A673 (cell line): ENCODE results near the gene SLC13A5. TPM values are rescaled to one million over a fixed set of nuclear protein-coding genes. Genes with fewer than 3 reads are reported as not detected.

Experiments used
- BruUV-seq: library from RNA; stranded (reverse); fragments of 400-500 nt; replicated peaks from 2 replicates; lab custom pipeline; 2021; lab: Mats Ljungman, UMichigan
- CTCF ChIA-PET: fragments of 300-600 bp; sonication (Branson Sonifier 250); formaldehyde crosslinking; loops from one replicate; lab custom pipeline; 2022; ENCODE audit warnings: antibody characterized with exemption; lab: Charles Lee
- POLR2A ChIA-PET: fragments of 300-600 bp; sonication (Branson Sonifier 250); formaldehyde crosslinking; loops from one replicate; lab custom pipeline; 2022; ENCODE audit warnings: antibody characterized with exemption; ENCODE audit not compliant: low non-redundant PET; lab: Charles Lee
- DNase-seq: peaks from one replicate; pipeline ENCODE4 v3.0.0-alpha.2; 2015; ENCODE audit warnings: low spot score
- H3K27ac ChIP-seq: fragments of 200-600 bp; sonication (generic); 2 replicates; pipeline ENCODE4 v1.5.1; 2016; ENCODE audit warnings: mixed run types, low read depth, mild to moderate bottlenecking, mixed read lengths, antibody characterized with exemption, low read length; ENCODE audit not compliant: poor library complexity, severe bottlenecking
- H3K27me3 ChIP-seq: fragments of 200-600 bp; sonication (generic); replicated peaks from 2 replicates; pipeline ENCODE4 v1.6.1; 2017; ENCODE audit warnings: mixed run types, low read depth, mild to moderate bottlenecking, mixed read lengths, antibody characterized with exemption, low read length; ENCODE audit not compliant: insufficient read depth, poor library complexity
- H3K36me3 ChIP-seq: fragments of 200-600 bp; sonication (generic); 2 replicates; pipeline ENCODE4 v1.6.1; 2016; ENCODE audit warnings: mixed run types, mild to moderate bottlenecking, mixed read lengths, antibody characterized with exemption, low read length; ENCODE audit not compliant: insufficient read depth, poor library complexity, severe bottlenecking
- H3K4me1 ChIP-seq: fragments of 200-600 bp; sonication (generic); 2 replicates; pipeline ENCODE4 v1.6.1; 2017; ENCODE audit warnings: mixed run types, mild to moderate bottlenecking, mixed read lengths, antibody characterized with exemption, low read length; ENCODE audit not compliant: insufficient read depth, poor library complexity, severe bottlenecking
- H3K4me3 ChIP-seq: fragments of 200-600 bp; sonication (generic); 2 replicates; pipeline ENCODE4 v1.5.1; 2016; ENCODE audit warnings: low read depth, mixed run types, mild to moderate bottlenecking, mixed read lengths, low read length; ENCODE audit not compliant: poor library complexity, severe bottlenecking
- H3K9me3 ChIP-seq: fragments of 200-600 bp; sonication (generic); 2 replicates; pipeline ENCODE4 v1.6.1; 2016; ENCODE audit warnings: mixed run types, low read depth, mild to moderate bottlenecking, mixed read lengths, antibody characterized with exemption, low read length; ENCODE audit not compliant: poor library complexity, severe bottlenecking
- EZH2 ChIP-seq: fragments of 200-600 bp; sonication (generic); IDR thresholded peaks from 2 replicates; pipeline ENCODE4 v1.6.1; 2017; ENCODE audit warnings: borderline replicate concordance, low read depth, mild to moderate bottlenecking, mixed read lengths, antibody characterized with exemption, low read length; ENCODE audit not compliant: poor library complexity, severe bottlenecking
- intact Hi-C: fragments of 100-400 bp; cut with micrococcal nuclease; formaldehyde crosslinking; loops from one replicate; pipeline ENCODE4 v1.10.0; 2022; ENCODE audit not compliant: unreplicated experiment
- total RNA-seq: library from RNA; stranded (reverse); gene quantifications from 2 replicates; pipeline ENCODE4 v1.2.3, GENCODE V29; 2021
- TF ChIP-seq, protein P1 (sequence below): fragments of 300-800, 200-600 bp; sonication (generic); conservative IDR thresholded peaks from 2 replicates; pipeline ENCODE4 v1.5.1; 2017; ENCODE audit warnings: low read depth, mild to moderate bottlenecking, antibody characterized with exemption, low read length, moderate library complexity, mixed read lengths

SLC13A5 gene
- total RNA-seq, 1 experiment from 2014 or later, result not detected

DNA sequence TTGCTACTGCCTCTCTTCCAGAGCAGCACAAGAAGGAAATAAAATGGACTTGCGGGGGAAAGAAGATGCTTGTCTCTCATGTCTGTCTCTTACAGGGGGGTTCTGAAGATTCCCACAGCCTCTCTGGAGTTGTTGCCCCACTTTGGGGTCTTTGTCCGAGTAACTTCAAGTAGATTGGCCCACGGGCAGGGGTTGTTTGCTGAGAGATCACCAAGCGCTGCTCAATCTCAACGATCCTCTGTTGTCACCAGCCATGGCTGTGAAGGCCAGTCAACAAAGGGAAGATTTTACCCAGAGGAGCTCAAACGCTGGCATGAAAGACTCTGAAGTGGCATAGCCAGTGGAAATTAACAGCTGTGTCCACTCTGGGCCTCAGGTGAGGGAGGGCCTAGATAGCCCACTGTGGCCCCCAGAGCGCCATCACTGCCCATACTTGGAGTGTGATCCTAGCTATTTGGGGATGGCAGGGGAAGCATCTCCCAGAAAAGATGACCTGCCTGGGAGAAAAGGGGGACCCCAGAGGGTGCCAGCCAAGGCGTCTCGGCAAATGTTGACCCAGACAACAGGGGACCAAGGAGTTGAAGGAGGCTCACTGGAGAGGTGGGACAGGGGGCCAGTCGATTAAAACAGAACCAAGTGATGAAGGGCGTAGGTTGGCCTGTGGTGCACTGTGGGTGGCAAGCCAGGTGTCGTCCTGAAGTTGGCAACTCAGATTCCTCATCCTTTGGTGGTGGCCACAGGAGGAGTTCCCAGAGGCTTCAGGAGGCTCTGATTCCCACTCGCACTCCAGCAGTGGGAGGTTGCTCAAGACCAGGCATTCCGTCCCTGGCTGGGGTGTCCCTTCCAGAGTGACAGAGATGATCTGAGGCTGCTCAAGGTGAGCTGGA lies 28.0 kb downstream of the SLC13A5 start:
- BruUV-seq, result no TSS peak
- no peak overlapping the region for H3K27ac ChIP-seq
- H3K27me3 ChIP-seq, result peaks cover 12% of the 10 kb centered on the region
- intact Hi-C loops, result no loop called here
- POLR2A ChIA-PET, result no interaction called here
- DNase-seq, result no peak
- no peaks in the 10 kb centered on the region for H3K4me1 ChIP-seq
- no peaks in the 10 kb centered on the region for H3K36me3 ChIP-seq
- no peak for TF ChIP-seq EZH2
- TF ChIP-seq, protein P1, sequence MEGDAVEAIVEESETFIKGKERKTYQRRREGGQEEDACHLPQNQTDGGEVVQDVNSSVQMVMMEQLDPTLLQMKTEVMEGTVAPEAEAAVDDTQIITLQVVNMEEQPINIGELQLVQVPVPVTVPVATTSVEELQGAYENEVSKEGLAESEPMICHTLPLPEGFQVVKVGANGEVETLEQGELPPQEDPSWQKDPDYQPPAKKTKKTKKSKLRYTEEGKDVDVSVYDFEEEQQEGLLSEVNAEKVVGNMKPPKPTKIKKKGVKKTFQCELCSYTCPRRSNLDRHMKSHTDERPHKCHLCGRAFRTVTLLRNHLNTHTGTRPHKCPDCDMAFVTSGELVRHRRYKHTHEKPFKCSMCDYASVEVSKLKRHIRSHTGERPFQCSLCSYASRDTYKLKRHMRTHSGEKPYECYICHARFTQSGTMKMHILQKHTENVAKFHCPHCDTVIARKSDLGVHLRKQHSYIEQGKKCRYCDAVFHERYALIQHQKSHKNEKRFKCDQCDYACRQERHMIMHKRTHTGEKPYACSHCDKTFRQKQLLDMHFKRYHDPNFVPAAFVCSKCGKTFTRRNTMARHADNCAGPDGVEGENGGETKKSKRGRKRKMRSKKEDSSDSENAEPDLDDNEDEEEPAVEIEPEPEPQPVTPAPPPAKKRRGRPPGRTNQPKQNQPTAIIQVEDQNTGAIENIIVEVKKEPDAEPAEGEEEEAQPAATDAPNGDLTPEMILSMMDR, result no peak
- no peaks in the 10 kb centered on the region for H3K9me3 ChIP-seq
- CTCF ChIA-PET, result no interaction called here
- H3K4me3 ChIP-seq, result no peak overlapping the region

DNA sequence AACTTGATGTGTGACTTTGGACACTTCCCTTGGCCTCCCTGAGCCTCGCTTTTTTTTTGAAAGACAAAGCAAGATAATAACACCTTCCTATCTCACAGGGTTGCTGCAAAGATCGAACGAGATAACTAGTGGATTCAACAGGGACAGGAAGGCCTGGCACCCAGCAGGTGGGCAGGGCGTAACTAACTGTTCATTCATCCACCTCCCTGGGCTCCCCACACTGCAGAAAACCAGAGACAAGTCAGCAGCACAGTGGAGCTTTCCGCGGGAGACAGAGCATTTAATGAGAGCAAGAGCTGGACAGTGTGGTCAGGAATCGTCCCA lies 28.7 kb downstream of the SLC13A5 start:
- ChIA-PET POLR2A (no interaction called here), CTCF (no interaction called here)
- BruUV-seq, result no TSS peak
- no peaks in the 10 kb centered on the region for H3K9me3 ChIP-seq
- H3K4me1 ChIP-seq, result no peaks in the 10 kb centered on the region
- no peak overlapping the region for H3K27ac ChIP-seq
- no peak for TF ChIP-seq EZH2
- TF ChIP-seq, protein P1, result no peak
- intact Hi-C loops, result no loop called here
- H3K36me3 ChIP-seq, result no peaks in the 10 kb centered on the region
- H3K27me3 ChIP-seq, result peaks cover 13% of the 10 kb centered on the region
- DNase-seq, result no peak
- no peak overlapping the region for H3K4me3 ChIP-seq

DNA sequence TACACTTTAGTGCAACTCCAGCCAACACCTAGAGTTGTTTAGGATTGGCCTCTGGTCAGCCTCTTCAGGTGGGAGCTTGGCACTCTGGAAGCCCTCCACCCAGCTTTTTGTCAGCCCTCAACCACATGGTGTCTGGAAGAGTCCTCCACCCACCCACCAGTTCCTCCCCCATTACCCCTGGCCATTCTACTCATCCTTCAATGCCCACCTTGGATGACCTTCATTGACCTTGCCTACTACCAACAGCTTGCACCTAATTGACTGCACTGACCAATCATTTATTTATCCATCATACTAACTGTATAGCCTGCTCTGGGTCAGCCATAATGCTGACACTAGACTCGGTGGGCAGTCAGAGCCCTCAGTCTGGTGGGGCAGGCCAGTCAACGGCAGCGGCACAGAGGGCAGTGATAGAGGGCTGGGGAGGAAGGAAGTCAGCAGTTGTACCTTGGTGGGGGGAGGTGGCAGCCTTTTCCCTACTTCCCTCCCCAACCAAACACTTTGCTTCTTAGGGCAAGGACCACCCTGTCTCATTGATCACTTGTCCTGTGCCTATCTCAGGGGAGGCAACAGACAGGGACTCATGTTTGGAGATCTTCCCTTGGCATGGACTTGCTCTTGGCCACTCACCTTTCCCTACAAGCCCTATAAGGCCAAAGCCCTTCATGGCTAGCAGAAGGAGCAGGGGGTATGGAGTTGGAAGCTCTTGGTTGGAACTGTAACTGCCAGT lies 29.3 kb downstream of the SLC13A5 start:
- no peaks in the 10 kb centered on the region for H3K36me3 ChIP-seq
- DNase-seq, result no peak
- peaks cover 15% of the 10 kb centered on the region for H3K27me3 ChIP-seq
- TF ChIP-seq, protein P1, result no peak
- no peak overlapping the region for H3K27ac ChIP-seq
- CTCF ChIA-PET, result interaction anchor here (0.6 kb wide), 1 partner anchor 43 kb away, joined by 3 read pairs; the partner anchor contains the start of genes KIAA0753 and TXNDC17
- no peak overlapping the region for H3K4me3 ChIP-seq
- BruUV-seq, result no TSS peak
- POLR2A ChIA-PET, result no interaction called here
- intact Hi-C loops, result no loop called here
- no peaks in the 10 kb centered on the region for H3K4me1 ChIP-seq
- H3K9me3 ChIP-seq, result no peaks in the 10 kb centered on the region
